Epithelial cell of proximal tubule (primary cell): ENCODE measurements around the gene ALG1. TPM values are rescaled to one million over a fixed set of nuclear protein-coding genes. Genes with fewer than 3 reads are reported as not detected.
"Not testable (repeated sequence)": the region's sequence is repeated elsewhere in the genome, so short reads cannot be mapped to it uniquely, and the experiment has no call there.

Source experiments
- DNase-seq: peaks from one replicate; pipeline ENCODE4 v3.0.0-alpha.2; 2011; ENCODE audit warnings: low read depth
- H3K4me3 ChIP-seq: 2 replicates; pipeline ENCODE4 v1.5.1; 2011; ENCODE audit warnings: low read depth, mild to moderate bottlenecking, low read length
- total RNA-seq: library from RNA; depleted of rRNA; stranded (reverse); fragments of >200 nt; gene quantifications from 2 replicates; pipeline ENCODE4 v1.2.3, GENCODE V29; 2015
- TF ChIP-seq, protein P1 (sequence below): conservative IDR thresholded peaks from 2 replicates; pipeline ENCODE4 v1.5.1; 2012; ENCODE audit warnings: low read depth, mild to moderate bottlenecking, low read length

Gene ALG1
- total RNA-seq, 1 donor from 2014 or later, result 21.9 TPM

- no peak overlapping the region for H3K4me3 ChIP-seq
- DNase-seq, result no peak
- TF ChIP-seq, protein P1, sequence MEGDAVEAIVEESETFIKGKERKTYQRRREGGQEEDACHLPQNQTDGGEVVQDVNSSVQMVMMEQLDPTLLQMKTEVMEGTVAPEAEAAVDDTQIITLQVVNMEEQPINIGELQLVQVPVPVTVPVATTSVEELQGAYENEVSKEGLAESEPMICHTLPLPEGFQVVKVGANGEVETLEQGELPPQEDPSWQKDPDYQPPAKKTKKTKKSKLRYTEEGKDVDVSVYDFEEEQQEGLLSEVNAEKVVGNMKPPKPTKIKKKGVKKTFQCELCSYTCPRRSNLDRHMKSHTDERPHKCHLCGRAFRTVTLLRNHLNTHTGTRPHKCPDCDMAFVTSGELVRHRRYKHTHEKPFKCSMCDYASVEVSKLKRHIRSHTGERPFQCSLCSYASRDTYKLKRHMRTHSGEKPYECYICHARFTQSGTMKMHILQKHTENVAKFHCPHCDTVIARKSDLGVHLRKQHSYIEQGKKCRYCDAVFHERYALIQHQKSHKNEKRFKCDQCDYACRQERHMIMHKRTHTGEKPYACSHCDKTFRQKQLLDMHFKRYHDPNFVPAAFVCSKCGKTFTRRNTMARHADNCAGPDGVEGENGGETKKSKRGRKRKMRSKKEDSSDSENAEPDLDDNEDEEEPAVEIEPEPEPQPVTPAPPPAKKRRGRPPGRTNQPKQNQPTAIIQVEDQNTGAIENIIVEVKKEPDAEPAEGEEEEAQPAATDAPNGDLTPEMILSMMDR, result no peak
These were observed 2.6 kb upstream of the ALG1 start for GRCh38 chr16:5069048-5069447.

GRCh38 chr16:5069854-5070253, 1.8 kb upstream of the ALG1 start:
- TF ChIP-seq, protein P1, result no peak
- no peak for DNase-seq
- no peak overlapping the region for H3K4me3 ChIP-seq

GRCh38 chr16:5070431-5071186, 1.0 kb upstream of the ALG1 start:
- H3K4me3 ChIP-seq, result no peak overlapping the region
- DNase-seq, result no peak
- TF ChIP-seq, protein P1, result no peak

DNA sequence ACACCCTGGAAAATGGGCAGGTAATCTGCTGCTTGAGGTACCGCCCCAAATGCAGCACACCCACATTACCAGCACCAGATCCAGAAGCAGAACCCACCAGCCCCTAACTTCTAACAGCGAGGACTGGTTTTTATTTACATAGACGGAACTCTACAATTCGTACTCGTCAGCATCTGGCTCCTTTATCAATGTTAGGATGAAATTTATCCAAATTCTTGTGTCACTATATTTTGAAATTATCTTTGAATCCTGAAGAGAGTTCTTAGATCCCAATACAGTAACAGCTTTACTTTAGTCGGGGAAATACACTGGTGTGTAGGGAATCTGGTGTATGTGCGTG, 332 bp upstream of the ALG1 start:
- TF ChIP-seq, protein P1, result no peak
- peak overlapping the region; percentile 87 for H3K4me3 ChIP-seq
- DNase-seq, result no peak

DNA sequence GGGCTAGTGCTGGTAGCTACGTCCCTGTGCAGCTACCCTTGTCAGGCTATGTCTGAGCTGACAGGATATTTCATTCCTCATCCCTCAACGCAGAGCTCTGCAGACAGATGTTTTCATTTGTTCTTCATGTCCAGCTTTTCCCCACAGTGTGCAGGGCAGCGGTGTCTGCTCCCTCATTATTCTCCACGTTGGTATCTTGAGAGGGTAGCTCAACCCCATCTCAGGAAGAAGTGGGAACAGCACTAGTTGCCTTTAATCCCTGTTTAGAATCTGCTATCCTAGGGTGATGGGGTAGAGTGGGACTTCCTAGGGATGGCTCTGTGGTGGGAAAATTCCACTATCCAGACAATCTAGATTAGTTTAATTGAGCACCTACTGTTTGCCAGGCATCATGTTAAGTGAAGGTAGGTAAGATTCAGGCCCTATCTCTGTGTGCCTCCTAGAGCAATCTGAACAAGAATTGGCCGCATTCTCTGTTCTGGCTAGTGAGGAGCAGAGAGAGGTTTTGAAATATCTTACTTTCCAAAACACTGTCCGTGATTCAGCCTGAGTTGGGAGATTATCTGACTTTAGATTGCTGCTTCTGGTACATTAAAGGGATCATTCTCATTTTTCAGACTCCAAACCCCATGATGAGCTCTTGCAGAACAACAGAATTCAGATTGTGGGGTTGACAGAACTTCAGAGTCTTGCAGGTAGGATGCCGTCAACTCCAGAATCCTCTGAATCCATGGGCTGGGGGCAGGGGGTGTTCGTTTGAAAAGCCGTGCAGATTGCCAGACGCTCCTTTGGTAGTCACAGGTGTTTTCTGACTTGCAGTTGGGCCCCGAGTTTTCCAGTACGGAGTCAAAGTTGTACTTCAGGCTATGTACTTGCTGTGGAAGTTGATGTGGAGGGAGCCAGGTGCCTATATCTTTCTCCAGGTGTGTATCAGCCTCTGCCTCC, 963 bp downstream of the ALG1 start:
- no peak for DNase-seq

GRCh38 chr16:5073279-5073629, 1.6 kb downstream of the ALG1 start:
- no peak for DNase-seq
- TF ChIP-seq, protein P1, result no peak
- no peak overlapping the region for H3K4me3 ChIP-seq

More for the DNA sequence above, 963 bp downstream of the ALG1 start:
- H3K4me3 ChIP-seq, result peak overlapping the region; percentile 87
- TF ChIP-seq, protein P1, result no peak

- not testable (repeated sequence) for H3K4me3 ChIP-seq, DNase-seq
These were observed 2.1 kb downstream of the ALG1 start for GRCh38 chr16:5073771-5074170.
